Kidney (tissue), 14 donors: Measurements from ENCODE around the gene LEAP2. TPM values are rescaled to one million over a fixed set of nuclear protein-coding genes. Genes with fewer than 3 reads are reported as not detected.

Experiments used
- DNase-seq, 5 donors: peaks; one replicate each; pipeline ENCODE4 v3.0.0-alpha.2; 2013 to 2020
- FAIRE-seq: peaks from 2 replicates; lab custom pipeline; 2012; peaks lifted over from hg19 to GRCh38; lab: Jason Lieb, UNC
- H3K27ac ChIP-seq, 2 donors: one replicate each; pipeline ENCODE4 v1.7.0; 2013; ENCODE audit warnings: low read depth in 2 of 2, low read length in 2 of 2, inconsistent platforms in 1 of 2
- H3K27me3 ChIP-seq: one replicate; pipeline ENCODE4 v1.7.1; 2013; ENCODE audit warnings: low read length, inconsistent platforms; ENCODE audit not compliant: control insufficient read depth, insufficient read depth
- H3K36me3 ChIP-seq, 3 donors: one replicate each; pipeline versions ENCODE4 v1.7.0 to v1.7.1; 2013; ENCODE audit warnings: low read length in 3 of 3, control low read depth in 1 of 3, inconsistent platforms in 1 of 3; ENCODE audit not compliant: insufficient read depth in 3 of 3, control insufficient read depth in 2 of 3
- H3K4me1 ChIP-seq, 3 donors: one replicate each; pipeline versions ENCODE4 v1.7.0 to v1.7.1; 2013; ENCODE audit warnings: low read length in 3 of 3, inconsistent platforms in 1 of 3, low read depth in 1 of 3; ENCODE audit not compliant: control insufficient read depth in 2 of 3, insufficient read depth in 2 of 3
- H3K4me3 ChIP-seq, 3 donors: one replicate each; pipeline versions ENCODE4 v1.7.0 to v1.8.1; 2013; ENCODE audit warnings: low read length in 3 of 3, control low read depth in 1 of 3, inconsistent platforms in 1 of 3
- H3K9ac ChIP-seq, 3 donors: one replicate each; pipeline versions ENCODE4 v1.7.0 to v1.7.1; 2013; ENCODE audit warnings: low read length in 3 of 3, control low read depth in 1 of 3, inconsistent platforms in 1 of 3
- H3K9me3 ChIP-seq, 3 donors: one replicate each; pipeline versions ENCODE4 v1.7.0 to v1.7.1; 2013; ENCODE audit warnings: low read length in 3 of 3, control low read depth in 1 of 3, inconsistent platforms in 1 of 3; ENCODE audit not compliant: control insufficient read depth in 2 of 3, insufficient read depth in 1 of 3
- intact Hi-C: fragments of 100-400 bp; cut with DNase I; formaldehyde crosslinking; loops from one replicate; pipeline ENCODE4 v1.11.1; 2022
- polyA plus RNA-seq: library from polyadenylated mRNA; stranded (reverse); fragments of 350-450 nt; fragmentation: Illumina TruSeq; extraction: RNeasy Lipid Tissue Mini Kit (QIAGEN cat#74804); gene quantifications from one replicate; pipeline ENCODE4 v1.2.3, GENCODE V29; 2014; ENCODE audit warnings: low read depth, low replicate concordance; ENCODE audit not compliant: insufficient read depth
- total RNA-seq: library from RNA; stranded (reverse); fragmentation: NEBNext Ultra II Directional; extraction: Animal tissue kit (Norgen Biotek cat#: 25700); gene quantifications from one replicate; pipeline ENCODE4 v1.2.1, GENCODE V29; 2021
- TF ChIP-seq, protein P1 (sequence below): IDR thresholded peaks from 3 replicates; pipeline ENCODE4 v1.5.1; 2012; ENCODE audit warnings: mild to moderate bottlenecking, moderate library complexity, borderline replicate concordance; ENCODE audit not compliant: insufficient read depth; ENCODE audit errors: extremely low read depth
- donor health status: control.
- donor health status: control.
- donor health status: control.
- donor health status: control.
- donor health status: control.
- donor health status: DM: yes; HTN: yes; CAD: no.
- donor health status: Normal renal cell carcinoma (clear cell type).

The LEAP2 gene
- total and polyA plus RNA-seq, 2 donors from 2014 or later: 1.5 to 6.9 TPM

DNA sequence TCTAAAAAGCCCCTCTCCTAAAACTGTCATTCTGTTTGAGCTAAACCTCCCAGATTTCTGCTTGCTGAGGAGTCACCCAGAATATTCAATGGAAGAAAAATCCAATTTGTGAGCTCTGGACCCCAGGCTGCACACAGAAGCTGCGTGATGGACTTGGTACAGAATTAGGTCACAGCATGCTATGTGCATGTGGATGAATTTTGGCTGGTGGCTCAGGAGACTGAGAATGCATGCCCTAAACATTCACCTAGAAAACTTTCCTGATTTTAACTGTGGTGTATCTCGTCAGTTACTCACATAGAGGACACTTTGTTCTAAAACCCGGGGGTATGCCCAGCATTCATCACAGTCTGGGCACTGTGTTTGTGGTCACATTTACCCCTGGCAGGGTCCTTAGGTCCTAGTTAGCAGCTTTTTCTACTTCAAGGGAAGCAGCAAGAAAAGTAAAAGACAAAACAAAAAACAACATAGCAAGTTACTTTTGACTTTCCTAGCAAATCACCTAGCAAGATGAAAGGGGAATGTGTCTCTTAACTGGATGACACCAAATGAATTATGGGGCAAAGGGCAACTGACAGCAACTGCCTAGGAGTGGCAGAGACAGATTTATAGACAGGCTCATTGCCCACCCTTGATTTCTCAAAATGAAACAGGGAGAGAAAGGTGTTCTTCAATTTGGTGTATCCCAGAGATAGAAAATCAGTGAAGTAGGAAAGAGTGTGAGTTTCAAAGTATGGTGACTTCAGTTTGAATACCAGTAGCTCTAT, 34.8 kb upstream of the LEAP2 start:
- H3K27ac ChIP-seq: no peak overlapping the region
- no peaks in the 10 kb centered on the region for H3K27me3 ChIP-seq
- intact Hi-C loops: no loop called here
- H3K36me3 ChIP-seq: no peaks in the 10 kb centered on the region
- H3K9me3 ChIP-seq: no peaks in the 10 kb centered on the region
- peaks cover 0 to 5% (median 2%) of the 10 kb centered on the region in 3 donors for H3K4me1 ChIP-seq
- H3K9ac ChIP-seq: no peak overlapping the region
- DNase-seq: no peak
- no peak for FAIRE-seq
- TF ChIP-seq, protein P1, sequence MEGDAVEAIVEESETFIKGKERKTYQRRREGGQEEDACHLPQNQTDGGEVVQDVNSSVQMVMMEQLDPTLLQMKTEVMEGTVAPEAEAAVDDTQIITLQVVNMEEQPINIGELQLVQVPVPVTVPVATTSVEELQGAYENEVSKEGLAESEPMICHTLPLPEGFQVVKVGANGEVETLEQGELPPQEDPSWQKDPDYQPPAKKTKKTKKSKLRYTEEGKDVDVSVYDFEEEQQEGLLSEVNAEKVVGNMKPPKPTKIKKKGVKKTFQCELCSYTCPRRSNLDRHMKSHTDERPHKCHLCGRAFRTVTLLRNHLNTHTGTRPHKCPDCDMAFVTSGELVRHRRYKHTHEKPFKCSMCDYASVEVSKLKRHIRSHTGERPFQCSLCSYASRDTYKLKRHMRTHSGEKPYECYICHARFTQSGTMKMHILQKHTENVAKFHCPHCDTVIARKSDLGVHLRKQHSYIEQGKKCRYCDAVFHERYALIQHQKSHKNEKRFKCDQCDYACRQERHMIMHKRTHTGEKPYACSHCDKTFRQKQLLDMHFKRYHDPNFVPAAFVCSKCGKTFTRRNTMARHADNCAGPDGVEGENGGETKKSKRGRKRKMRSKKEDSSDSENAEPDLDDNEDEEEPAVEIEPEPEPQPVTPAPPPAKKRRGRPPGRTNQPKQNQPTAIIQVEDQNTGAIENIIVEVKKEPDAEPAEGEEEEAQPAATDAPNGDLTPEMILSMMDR: no peak
- H3K4me3 ChIP-seq: no peak overlapping the region

DNA sequence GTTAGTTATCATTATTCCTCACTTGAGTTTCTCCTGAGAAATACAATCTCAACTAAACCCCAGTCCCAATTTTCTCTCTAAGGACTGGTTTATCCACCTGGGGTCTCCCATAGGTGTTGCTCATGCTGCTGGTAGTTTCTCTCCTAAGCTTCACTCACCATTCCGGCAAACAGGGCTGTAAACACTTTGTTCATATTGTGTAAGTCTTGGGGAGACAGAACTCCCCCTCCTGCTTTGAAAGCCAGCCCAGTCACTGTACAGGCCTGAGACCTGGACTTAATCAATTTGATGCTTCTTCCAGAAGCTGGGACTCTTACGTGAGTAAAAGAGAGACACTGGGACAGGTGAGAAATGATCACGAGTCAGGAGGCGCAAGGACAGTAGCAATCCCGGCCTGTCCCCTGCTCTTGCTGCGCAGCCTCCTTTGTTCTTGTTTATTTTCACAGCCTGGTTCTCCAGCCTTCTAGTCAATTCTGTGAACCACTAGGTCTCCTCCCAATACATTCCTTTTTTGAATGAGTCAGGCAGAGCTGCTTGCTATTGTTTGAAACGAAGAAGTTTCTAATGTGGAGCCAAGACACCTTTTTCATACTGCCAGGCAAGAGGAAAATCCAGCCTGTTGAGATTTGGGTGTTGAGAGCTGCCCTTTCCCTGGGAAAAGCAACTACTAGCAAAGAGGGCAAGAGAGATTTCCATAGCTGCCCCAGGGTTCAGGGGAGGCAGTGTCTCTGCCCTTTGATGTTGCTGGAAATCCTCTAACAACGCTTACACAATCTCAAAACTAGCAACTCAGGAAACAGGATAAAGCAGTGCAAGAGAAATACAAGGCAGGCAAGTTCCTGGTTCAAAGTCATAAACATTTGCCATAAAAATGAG, 33.8 kb upstream of the LEAP2 start:
- intact Hi-C loops: no loop called here
- Histone ChIP-seq H3K4me3 (no peak overlapping the region), H3K9ac (no peak overlapping the region), H3K4me1 (peaks cover 0 to 5% (median 2%) of the 10 kb centered on the region in 3 donors), H3K27ac (peak overlapping the region in 1 of 2 donors; percentile 57), H3K27me3 (no peaks in the 10 kb centered on the region), H3K9me3 (no peaks in the 10 kb centered on the region), H3K36me3 (no peaks in the 10 kb centered on the region)
- peak in 2 of 5 donors; percentile 46 to 79 for DNase-seq
- TF ChIP-seq, protein P1: no peak
- no peak for FAIRE-seq

DNA sequence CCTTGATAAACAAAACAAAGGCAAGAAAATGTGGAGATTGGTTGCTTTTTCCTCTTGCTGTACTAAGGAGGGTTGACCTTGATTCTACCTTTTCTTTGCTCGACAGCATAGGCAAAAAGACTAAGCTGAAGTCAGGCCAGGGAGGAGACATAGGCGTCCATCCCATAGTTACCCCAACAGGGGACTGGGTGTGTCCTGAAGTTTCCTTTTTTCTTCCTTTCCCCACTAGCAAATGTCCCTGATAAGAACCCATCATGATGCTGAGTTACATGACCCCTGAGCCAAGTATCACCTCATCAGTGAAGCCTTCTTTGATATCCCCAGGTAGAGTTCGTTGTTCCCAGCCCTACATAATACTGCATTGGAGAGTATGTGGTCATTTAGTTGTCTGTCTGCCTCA, 33.2 kb upstream of the LEAP2 start:
- FAIRE-seq: no peak
- Histone ChIP-seq H3K27me3 (no peaks in the 10 kb centered on the region), H3K4me1 (peaks cover 0 to 5% (median 2%) of the 10 kb centered on the region in 3 donors), H3K9ac (no peak overlapping the region), H3K9me3 (no peaks in the 10 kb centered on the region), H3K36me3 (no peaks in the 10 kb centered on the region), H3K4me3 (no peak overlapping the region), H3K27ac (peak overlapping the region in 1 of 2 donors; percentile 20)
- intact Hi-C loops: no loop called here
- no peak for DNase-seq
- TF ChIP-seq, protein P1: no peak
